GM21619 (cell line): Measurements from ENCODE around the gene MEF2C.

ENCODE experiments used
- ATAC-seq: cut with Tn5 transposase; IDR thresholded peaks from one replicate; pipeline ENCODE4 v1.9.1; 2021; ENCODE audit not compliant: unreplicated experiment

Gene MEF2C

GRCh38 chr5:88888848-88889188 lies 5.8 kb upstream of the MEF2C start:
- ATAC-seq: no peak

DNA sequence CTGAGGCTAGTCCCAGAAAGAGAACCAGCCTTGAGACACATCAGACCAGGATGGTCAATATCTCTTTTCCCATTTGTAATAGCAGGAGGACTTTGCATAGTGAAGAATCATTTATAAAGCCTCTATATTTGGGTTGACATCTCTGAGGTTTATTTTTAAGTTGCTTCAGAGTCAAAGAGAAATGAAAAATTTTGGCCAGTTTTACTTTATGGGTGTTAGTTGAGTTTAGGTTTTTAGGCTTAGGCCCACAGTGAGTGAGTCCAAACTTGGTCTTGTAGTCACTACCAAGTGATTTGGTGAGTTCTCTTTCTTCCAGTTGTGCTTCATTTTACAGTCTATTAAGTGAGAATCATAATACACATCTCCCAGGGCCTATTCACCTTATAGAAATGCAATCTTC lies 5.3 kb upstream of the MEF2C start:
- ATAC-seq: no peak

DNA sequence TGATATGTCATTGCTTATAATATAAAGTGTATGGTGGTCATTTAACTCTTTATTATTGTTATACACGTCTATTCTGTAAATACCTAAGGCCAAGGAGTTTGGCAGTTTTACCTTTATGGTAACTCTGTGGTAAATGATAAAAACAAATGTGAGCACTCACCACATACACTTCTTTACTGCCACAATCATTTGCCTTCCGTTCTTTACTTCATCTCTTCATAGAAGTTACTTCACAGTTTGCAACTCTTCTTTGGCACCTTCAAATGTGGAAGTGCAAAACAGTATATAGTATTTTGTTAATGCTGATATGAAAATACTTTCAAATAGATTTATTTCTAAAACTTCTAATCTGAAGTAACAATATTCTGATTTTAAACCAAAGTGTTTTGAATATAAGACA lies 4.4 kb upstream of the MEF2C start:
- ATAC-seq: no peak

- ATAC-seq: no peak
Measured at GRCh38 chr5:88886746-88887341, 3.9 kb upstream of the MEF2C start.

DNA sequence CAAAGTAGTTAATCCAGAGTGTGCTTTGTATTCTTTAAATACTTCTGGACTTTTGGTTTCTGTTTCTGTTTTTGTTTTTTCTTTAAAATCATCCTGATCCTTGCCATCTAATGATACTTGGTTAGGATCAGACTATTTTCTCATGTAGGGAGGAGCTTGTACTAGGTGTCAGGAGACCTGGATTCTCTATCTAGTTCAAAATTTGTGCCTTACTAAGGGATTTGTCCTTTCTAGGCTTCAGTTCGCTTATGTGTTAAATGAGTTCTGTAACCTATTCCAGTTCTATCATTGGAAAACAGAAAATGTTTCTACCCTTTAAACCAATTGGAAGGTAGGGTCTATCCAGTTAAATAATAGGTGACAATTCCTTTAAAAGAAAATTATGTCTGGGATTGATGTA lies 3.3 kb upstream of the MEF2C start:
- ATAC-seq: no peak

GRCh38 chr5:88885002-88885401 lies 2.0 kb upstream of the MEF2C start:
- ATAC-seq: no peak

GRCh38 chr5:88884608-88884877 lies 1.6 kb upstream of the MEF2C start:
- no peak for ATAC-seq

DNA sequence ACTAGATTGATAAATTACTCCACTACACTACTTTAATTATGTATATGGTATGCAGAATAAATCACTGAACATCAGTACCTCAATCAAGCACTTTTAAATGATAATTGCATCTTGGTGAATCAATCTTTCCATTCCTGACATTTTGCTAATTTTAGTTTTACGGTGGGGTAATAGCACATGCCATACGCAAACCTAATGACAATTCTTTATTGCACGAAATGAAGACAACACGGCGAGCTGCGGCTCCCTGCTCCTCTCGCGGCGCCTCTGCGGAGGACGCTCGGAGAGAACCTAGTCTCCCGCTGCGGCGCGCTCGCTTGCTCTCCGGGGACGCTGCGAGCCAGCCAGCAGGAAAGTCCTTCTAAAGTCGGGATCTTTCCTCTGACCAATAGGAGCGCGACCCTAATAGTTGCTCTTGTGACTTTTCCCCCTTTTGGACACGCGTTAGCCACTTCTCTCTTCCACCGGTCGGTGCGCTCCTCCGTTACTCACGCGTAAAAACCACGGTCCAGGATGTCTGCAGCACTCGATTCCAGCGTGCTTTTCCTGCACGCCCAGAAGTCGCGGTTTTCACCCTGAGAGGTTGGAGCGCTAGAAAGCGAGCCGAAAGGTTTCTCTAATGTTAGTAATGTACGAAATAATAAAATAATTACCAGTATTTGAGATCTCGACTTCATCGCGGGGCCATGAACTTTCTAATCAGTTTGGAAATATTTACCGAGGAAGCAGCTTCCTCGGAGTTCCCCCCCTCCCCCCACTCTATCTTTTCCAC lies 1.0 kb upstream of the MEF2C start:
- ATAC-seq: peak; percentile 18

- no peak for ATAC-seq
Measured at GRCh38 chr5:88882276-88883038, 527 bp downstream of the MEF2C start.

DNA sequence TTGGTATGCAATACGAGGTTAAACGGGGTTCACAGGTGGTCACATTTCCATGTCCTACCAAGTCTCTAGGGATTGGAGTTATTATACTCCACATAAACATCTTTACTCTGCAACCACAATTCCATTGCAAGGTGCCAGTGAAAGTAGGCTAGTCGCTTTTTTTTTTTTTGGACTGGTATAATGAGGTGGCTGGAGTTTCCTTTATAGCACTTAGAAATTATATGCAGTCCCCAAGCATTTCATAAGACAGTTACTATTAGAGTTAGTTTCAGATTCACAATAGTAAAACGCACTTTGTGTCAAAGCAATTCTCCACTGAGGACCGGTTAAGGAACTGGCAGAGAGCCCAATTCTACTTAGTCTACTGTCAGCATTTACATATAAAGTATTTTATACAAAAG lies 1.4 kb downstream of the MEF2C start:
- peak; percentile 28 for ATAC-seq

GRCh38 chr5:88880201-88880600 lies 2.8 kb downstream of the MEF2C start:
- no peak for ATAC-seq

DNA sequence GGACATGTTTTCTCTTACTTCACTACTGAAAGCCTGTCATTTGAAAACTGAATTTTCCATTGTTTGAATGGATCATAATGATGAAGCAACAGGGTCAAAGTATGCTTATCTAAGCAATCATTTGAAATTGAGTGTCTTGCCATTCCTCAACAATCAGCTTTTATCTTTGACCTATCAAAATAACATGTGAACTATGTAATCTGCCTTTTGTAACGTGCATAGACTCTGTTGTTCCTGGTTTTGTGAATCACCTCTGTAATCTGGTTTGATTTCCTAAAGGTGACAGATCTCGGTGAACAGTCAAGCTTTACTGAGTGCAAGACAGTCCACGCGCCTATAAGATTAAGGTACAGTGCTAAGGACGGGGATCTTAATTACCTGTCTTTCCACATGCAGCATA lies 3.3 kb downstream of the MEF2C start:
- ATAC-seq: no peak

DNA sequence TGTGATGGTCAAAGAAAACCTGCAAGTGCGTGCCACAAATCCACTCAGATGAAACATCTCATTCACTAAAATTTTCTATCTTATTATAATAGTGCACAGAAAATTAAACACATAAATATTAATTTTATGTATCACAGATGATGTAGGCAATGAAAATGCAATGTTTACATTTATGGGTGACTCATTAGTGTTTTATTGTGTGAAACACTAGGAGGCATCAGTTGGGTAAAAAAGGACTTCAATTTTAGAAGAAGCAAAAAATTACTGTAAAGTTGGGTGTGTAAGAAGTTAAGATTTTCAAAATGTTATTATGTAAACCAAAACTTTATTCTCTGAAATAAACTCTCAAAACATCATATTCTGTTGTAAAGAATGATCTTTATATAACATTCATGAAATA lies 4.0 kb downstream of the MEF2C start:
- ATAC-seq: no peak

- no peak for ATAC-seq
Measured at GRCh38 chr5:88877826-88878225, 5.2 kb downstream of the MEF2C start.

DNA sequence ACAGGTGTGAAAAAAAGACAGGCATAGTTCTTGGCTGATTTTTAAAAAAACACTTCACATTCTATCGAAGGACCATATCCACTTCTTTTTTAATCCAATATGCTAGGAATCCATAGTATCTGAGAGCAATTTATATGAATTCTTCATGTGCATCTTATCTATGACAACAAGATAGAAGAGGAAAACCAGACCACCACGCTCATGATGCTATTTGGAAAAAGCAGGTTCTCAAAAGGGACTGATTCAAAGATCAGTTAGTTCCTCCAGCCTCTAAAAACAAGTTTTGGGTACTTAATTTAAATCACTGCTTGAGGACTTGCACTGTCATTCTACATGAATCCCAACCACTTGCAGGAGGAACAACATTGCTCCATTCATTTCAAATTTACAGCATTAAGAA lies 6.3 kb downstream of the MEF2C start:
- no peak for ATAC-seq

DNA sequence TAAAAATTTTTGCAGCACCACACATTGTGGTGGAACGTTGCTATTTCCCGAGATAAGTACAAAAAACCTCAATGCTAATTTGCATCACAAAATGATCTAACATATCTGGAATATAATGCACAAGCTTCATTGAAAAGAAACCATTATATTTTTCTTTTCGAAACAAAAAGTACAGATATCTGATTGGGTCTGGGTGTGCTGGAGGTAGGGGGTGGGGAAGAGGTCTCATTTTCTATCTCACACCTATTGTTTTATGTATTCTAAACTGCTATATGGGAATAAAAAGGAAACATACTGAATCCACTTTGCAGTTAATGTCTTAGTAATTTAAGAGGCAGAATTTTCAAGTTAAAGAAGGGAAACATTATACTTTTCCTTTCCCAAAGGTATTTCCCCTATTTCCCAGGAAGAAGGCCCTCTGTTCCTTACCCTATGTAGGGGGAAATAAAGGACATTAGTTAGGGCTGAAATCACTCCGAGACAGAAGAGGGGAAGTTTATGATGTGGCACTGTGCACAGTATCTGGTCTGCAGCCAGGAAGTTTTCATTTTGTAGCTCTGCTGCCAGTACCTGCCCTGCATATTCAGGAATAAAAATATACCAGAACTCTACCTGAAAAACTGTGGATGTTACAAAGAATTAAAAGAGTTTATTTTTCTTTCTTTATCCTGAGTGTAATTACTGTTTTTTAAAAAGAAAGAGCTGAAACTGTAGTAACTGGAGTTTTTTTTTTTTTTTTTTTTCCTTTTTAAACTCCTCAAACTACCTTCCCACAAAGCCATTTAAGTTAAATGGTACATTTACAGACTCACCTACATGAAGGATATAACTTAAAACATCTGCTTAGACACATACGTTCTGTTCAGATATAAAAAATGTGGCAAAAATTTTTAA lies 7.4 kb downstream of the MEF2C start:
- ATAC-seq: peak; percentile 38

- ATAC-seq: no peak
Measured at GRCh38 chr5:88873447-88873846, 9.5 kb downstream of the MEF2C start.

DNA sequence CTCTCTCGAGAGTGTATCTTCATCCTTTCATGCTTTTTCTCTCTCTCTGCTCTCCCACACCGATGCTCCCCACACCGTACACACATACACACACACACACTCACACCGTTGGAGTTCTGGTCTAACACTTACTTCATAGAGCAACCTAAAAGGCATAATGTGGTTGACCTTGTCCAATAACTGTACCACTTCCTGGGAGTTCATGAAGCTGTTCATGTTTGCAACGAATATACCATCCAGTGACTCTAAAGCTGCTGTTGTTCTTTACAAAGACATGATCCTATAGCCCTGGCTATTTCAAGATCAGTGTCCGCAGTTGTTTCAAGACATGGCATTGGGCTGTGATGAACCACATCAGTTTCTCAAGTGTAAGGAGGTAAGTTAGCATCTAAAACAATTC lies 10.0 kb downstream of the MEF2C start:
- ATAC-seq: no peak

- no peak for ATAC-seq
Measured at GRCh38 chr5:88870285-88870684, 12.7 kb downstream of the MEF2C start.

DNA sequence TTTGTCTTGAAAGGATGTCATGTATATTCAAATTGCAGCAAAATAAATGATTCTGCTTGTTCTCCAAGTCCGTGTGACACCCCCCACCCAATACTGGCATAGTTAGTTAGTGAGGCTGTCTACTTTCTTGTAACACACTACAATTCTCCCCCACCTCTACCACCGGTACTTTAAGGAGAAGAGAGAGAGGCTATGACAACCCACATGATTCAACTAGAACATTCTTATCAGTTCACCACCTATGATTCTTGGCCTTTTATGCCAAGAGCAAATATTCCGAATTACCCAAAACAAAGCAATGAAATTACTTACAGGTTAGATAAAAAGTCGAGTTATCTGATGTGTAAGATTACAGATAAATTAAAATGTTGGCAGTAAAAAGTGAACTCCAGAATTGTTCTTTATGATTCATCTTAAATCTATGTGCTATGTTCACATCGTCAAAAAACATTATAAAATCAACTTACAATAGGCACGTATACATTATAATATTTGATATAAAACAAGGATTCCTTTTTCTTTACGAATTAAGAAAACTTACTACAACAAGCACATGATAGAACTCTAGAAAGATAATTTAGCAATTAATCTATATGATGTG lies 14.4 kb downstream of the MEF2C start:
- no peak for ATAC-seq

- ATAC-seq: no peak
Measured at GRCh38 chr5:88867638-88868037, 15.3 kb downstream of the MEF2C start.
